GM20000 (cell line): ENCODE data around the gene NAGPA.

Experiments
- DNase-seq: peaks from one replicate; pipeline ENCODE4 v3.0.0; 2012; ENCODE audit warnings: low spot score
- CTCF ChIP-seq: IDR thresholded peaks from 2 replicates; pipeline ENCODE4 v1.5.1; 2012; ENCODE audit warnings: mild to moderate bottlenecking, control low read depth; ENCODE audit errors: extremely low read depth, missing control alignments

The NAGPA gene

GRCh38 chr16:5016967-5017677 lies 16.6 kb downstream of the NAGPA start:
- no peak for TF ChIP-seq CTCF
- no peak for DNase-seq

- no peak for TF ChIP-seq CTCF
- no peak for DNase-seq
These were observed 17.8 kb downstream of the NAGPA start for GRCh38 chr16:5015887-5016286.

GRCh38 chr16:5015351-5015750 lies 18.4 kb downstream of the NAGPA start:
- no peak for DNase-seq
- no peak for TF ChIP-seq CTCF

GRCh38 chr16:5012887-5013286 lies 20.8 kb downstream of the NAGPA start:
- no peak for DNase-seq
- TF ChIP-seq CTCF = no peak

- no peak for TF ChIP-seq CTCF
- no peak for DNase-seq
These were observed 22.1 kb downstream of the NAGPA start for GRCh38 chr16:5011637-5012036.

GRCh38 chr16:5010576-5011329 lies 23.0 kb downstream of the NAGPA start:
- no peak for TF ChIP-seq CTCF
- no peak for DNase-seq

GRCh38 chr16:5008311-5008731 lies 25.4 kb downstream of the NAGPA start:
- DNase-seq = no peak
- TF ChIP-seq CTCF = no peak
